ENCODE measurements around the gene SOS2. TPM values are rescaled to one million over a fixed set of nuclear protein-coding genes. Genes with fewer than 3 reads are reported as not detected.

Gene SOS2
- total and polyA plus RNA-seq, 7 experiments from 2014 or later = 10.2 to 49.6 (median 37.6) TPM

- POLR2A ChIA-PET = interaction anchor here (0.6 to 3.2 kb wide), 16 partner anchors 9 to 743 kb away, joined by 3 to 40 read pairs (median 6); partner anchors contain the start of genes NEMF and RPS29
- no peaks in the 10 kb centered on the region for H3K27me3 Mint-ChIP-seq
- DNase-seq (no peak), ATAC-seq (no peak)
- H3K9me3 ChIP-seq (ENCODE audit: control insufficient read depth in 2 of 3, low read length in 3 of 3) = no peaks in the 10 kb centered on the region
- peaks cover 11 to 37% (median 23%) of the 10 kb centered on the region in 7 donors for H3K4me1 Mint-ChIP-seq
- intact Hi-C loops (cut with micrococcal nuclease) = loop anchor here (2.0 to 5.0 kb wide), 7 partner anchors 143 to 483 kb away; partner anchors contain the start of genes DMAC2L (in 1 of the 2), DNAAF2 (in 1 of the 2), KLHDC1 (in 1 of the 2) and KLHDC2 (in 1 of the 2)
- peaks cover 0 to 9% (median 0%) of the 10 kb centered on the region in 3 experiments for H3K36me3 ChIP-seq (ENCODE audit: control insufficient read depth in 2 of 3, insufficient read depth in 3 of 3, low read length in 3 of 3)
- H3K27ac Mint-ChIP-seq = peak overlapping the region in 7 of 9 donors; percentile 30 to 99 (median 75)
- peak overlapping the region; percentile 94 for H3K27ac ChIP-seq (ENCODE audit: low read depth, low read length)
- no peaks in the 10 kb centered on the region for H3K9me3 Mint-ChIP-seq
- H3K36me3 Mint-ChIP-seq = peaks cover 0 to 17% (median 15%) of the 10 kb centered on the region in 5 donors
- H3K4me1 ChIP-seq (ENCODE audit: control insufficient read depth in 2 of 2, insufficient read depth in 2 of 2, low read length in 2 of 2) = peaks cover 18 to 20% of the 10 kb centered on the region in 2 donors
- no peak overlapping the region for H3K4me3 Mint-ChIP-seq
- CTCF ChIA-PET = interaction anchor here (0.7 to 2.3 kb wide), 3 partner anchors 35 to 265 kb away, joined by 3 to 15 read pairs (median 12); partner anchors contain the start of gene NEMF
- no peak overlapping the region for H3K4me3 ChIP-seq (ENCODE audit: low read length)
- H3K27me3 ChIP-seq (ENCODE audit: control insufficient read depth in 2 of 2, insufficient read depth in 2 of 2, low read length in 2 of 2) = no peaks in the 10 kb centered on the region
Measured at GRCh38 chr14:50117456-50117855, 113.9 kb downstream of the SOS2 start.

- no peak for ATAC-seq
- peaks cover 11 to 37% (median 23%) of the 10 kb centered on the region in 7 donors for H3K4me1 Mint-ChIP-seq
- H3K27ac Mint-ChIP-seq = peak overlapping the region; percentile 97 to 99 (median 98)
- DNase-seq = no peak
- Histone ChIP-seq H3K4me1 (ENCODE audit: control insufficient read depth in 2 of 2, insufficient read depth in 2 of 2, low read length in 2 of 2) (peaks cover 18 to 20% of the 10 kb centered on the region in 2 donors), H3K36me3 (ENCODE audit: control insufficient read depth in 2 of 3, insufficient read depth in 3 of 3, low read length in 3 of 3) (peaks cover 0 to 14% (median 5%) of the 10 kb centered on the region in 3 experiments), H3K9me3 (ENCODE audit: control insufficient read depth in 2 of 3, low read length in 3 of 3) (no peaks in the 10 kb centered on the region), H3K27ac (ENCODE audit: low read depth, low read length) (peak overlapping the region; percentile 94), H3K27me3 (ENCODE audit: control insufficient read depth in 2 of 2, insufficient read depth in 2 of 2, low read length in 2 of 2) (no peaks in the 10 kb centered on the region), H3K4me3 (ENCODE audit: low read length) (peak overlapping the region; percentile 74)
- peak overlapping the region; percentile 92 to 98 (median 96) for H3K4me3 Mint-ChIP-seq
- no peaks in the 10 kb centered on the region for H3K27me3 Mint-ChIP-seq
- no peaks in the 10 kb centered on the region for H3K9me3 Mint-ChIP-seq
- ChIA-PET POLR2A (interaction anchor here (0.6 to 3.2 kb wide), 23 partner anchors 10 to 744 kb away, joined by 3 to 40 read pairs (median 6); partner anchors contain the start of genes ARF6, NEMF, RPS29 and SOS2), CTCF (interaction anchor here (0.7 to 2.3 kb wide), 5 partner anchors 35 to 265 kb away, joined by 3 to 15 read pairs (median 5); partner anchors contain the start of gene NEMF)
- H3K36me3 Mint-ChIP-seq = peaks cover 0 to 19% (median 15%) of the 10 kb centered on the region in 5 donors
- intact Hi-C loops (cut with micrococcal nuclease) = loop anchor here (1.0 to 5.0 kb wide), 19 partner anchors 12 to 531 kb away; partner anchors contain the start of genes DMAC2L (in 2 of the 2), L2HGDH (in 2 of the 2), MAP4K5 (in 2 of the 2) and SOS2 (in 2 of the 2)
Measured at GRCh38 chr14:50116966-50117365, 114.4 kb downstream of the SOS2 start.

- intact Hi-C loops (cut with micrococcal nuclease) = loop anchor here (1.0 to 5.0 kb wide), 19 partner anchors 11 to 530 kb away; partner anchors contain the start of genes DMAC2L (in 2 of the 2), L2HGDH (in 2 of the 2), MAP4K5 (in 2 of the 2) and SOS2 (in 2 of the 2)
- CTCF ChIA-PET = interaction anchor here (0.7 to 2.3 kb wide), 5 partner anchors 34 to 264 kb away, joined by 3 to 15 read pairs (median 5); partner anchors contain the start of gene NEMF
- ATAC-seq = peak; percentile 99
- H3K27me3 ChIP-seq (ENCODE audit: control insufficient read depth in 2 of 2, insufficient read depth in 2 of 2, low read length in 2 of 2) = no peaks in the 10 kb centered on the region
- no peaks in the 10 kb centered on the region for H3K27me3 Mint-ChIP-seq
- no peaks in the 10 kb centered on the region for H3K9me3 Mint-ChIP-seq
- POLR2A ChIA-PET = interaction anchor here (0.6 to 3.2 kb wide), 28 partner anchors 8 to 707 kb away, joined by 3 to 40 read pairs (median 5); partner anchors contain the start of genes ARF6, NEMF, RPS29 and SOS2
- peaks cover 18 to 20% of the 10 kb centered on the region in 2 donors for H3K4me1 ChIP-seq (ENCODE audit: control insufficient read depth in 2 of 2, insufficient read depth in 2 of 2, low read length in 2 of 2)
- peaks cover 11 to 37% (median 23%) of the 10 kb centered on the region in 7 donors for H3K4me1 Mint-ChIP-seq
- DNase-seq = peak; percentile 93 to 97 (median 97)
- peaks cover 0 to 20% (median 6%) of the 10 kb centered on the region in 3 experiments for H3K36me3 ChIP-seq (ENCODE audit: control insufficient read depth in 2 of 3, insufficient read depth in 3 of 3, low read length in 3 of 3)
- H3K4me3 ChIP-seq (ENCODE audit: low read length) = peak within 1 kb of the TSS; percentile 74
- peak within 1 kb of the TSS; percentile 97 to 99 (median 98) for H3K27ac Mint-ChIP-seq
- peak within 1 kb of the TSS; percentile 94 for H3K27ac ChIP-seq (ENCODE audit: low read depth, low read length)
- peaks cover 0 to 20% (median 16%) of the 10 kb centered on the region in 5 donors for H3K36me3 Mint-ChIP-seq
- no peaks in the 10 kb centered on the region for H3K9me3 ChIP-seq (ENCODE audit: control insufficient read depth in 2 of 3, low read length in 3 of 3)
- peak within 1 kb of the TSS; percentile 92 to 98 (median 96) for H3K4me3 Mint-ChIP-seq
Measured at GRCh38 chr14:50116181-50116956, 115.0 kb downstream of the SOS2 start, which contains the start of gene VCPKMT. TSS of gene VCPKMT (minus strand) at chr14:50116572. CDS start at chr14:50116552, 20 bp downstream.

DNA sequence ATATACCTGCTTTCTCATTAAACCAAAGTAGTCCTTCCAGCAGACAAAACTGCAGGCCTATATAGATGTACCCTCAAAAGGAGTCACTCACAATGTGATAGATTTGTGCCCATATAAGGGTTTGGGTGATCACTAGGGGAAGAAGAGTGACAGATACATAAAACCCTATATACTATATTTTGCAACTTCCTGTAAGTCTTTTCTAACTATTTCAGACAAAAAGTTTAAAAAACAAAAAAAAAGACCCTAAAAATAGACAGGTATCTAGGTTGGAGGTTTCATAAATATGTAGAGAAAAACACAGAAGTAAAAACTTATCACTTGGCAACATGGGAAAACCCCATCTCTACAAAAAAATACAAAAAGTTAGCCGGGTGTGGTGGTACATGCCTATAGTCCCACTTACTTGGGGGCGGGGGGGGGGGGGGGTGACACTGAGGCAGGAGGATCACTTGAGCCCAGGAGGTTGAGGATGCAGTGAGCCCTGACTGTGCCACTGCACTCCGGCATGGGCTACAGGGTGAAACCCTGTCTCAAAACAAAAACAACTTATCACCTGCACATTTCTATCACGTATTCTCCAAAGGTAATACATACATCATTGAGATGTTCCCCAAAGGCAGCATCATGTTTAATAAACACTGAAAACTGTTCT is 117.9 kb downstream of the SOS2 start:
- CTCF ChIA-PET = interaction anchor here (0.5 to 3.6 kb wide), 4 partner anchors 51 to 260 kb away, joined by 4 to 11 read pairs (median 5); no protein-coding TSS in a partner anchor
- peak overlapping the region in 6 of 9 donors; percentile 6 to 78 (median 46) for H3K27ac Mint-ChIP-seq
- H3K27ac ChIP-seq (ENCODE audit: low read depth, low read length) = peak overlapping the region; percentile 28

GRCh38 chr14:50110323-50111037 is 120.9 kb downstream of the SOS2 start:
- Mint-ChIP-seq H3K9me3 (no peaks in the 10 kb centered on the region), H3K27me3 (no peaks in the 10 kb centered on the region), H3K4me1 (peaks cover 2 to 30% (median 17%) of the 10 kb centered on the region in 7 donors), H3K27ac (peak overlapping the region in 4 of 9 donors; percentile 48 to 69 (median 62)), H3K4me3 (no peak overlapping the region), H3K36me3 (peaks cover 0 to 27% (median 22%) of the 10 kb centered on the region in 5 donors)
- intact Hi-C loops (cut with micrococcal nuclease) = no loop called here
- Histone ChIP-seq H3K9me3 (ENCODE audit: control insufficient read depth in 2 of 3, low read length in 3 of 3) (no peaks in the 10 kb centered on the region), H3K4me1 (ENCODE audit: control insufficient read depth in 2 of 2, insufficient read depth in 2 of 2, low read length in 2 of 2) (peaks cover 9 to 10% of the 10 kb centered on the region in 2 donors), H3K27me3 (ENCODE audit: control insufficient read depth in 2 of 2, insufficient read depth in 2 of 2, low read length in 2 of 2) (no peaks in the 10 kb centered on the region), H3K4me3 (ENCODE audit: low read length) (no peak overlapping the region), H3K36me3 (ENCODE audit: control insufficient read depth in 2 of 3, insufficient read depth in 3 of 3, low read length in 3 of 3) (peaks cover 0 to 52% (median 9%) of the 10 kb centered on the region in 3 experiments), H3K27ac (ENCODE audit: low read depth, low read length) (no peak overlapping the region)
- no peak for ATAC-seq
- ChIA-PET POLR2A (interaction anchor here (0.7 to 4.6 kb wide), 3 partner anchors 134 to 247 kb away, joined by 3 to 39 read pairs (median 4); no protein-coding TSS in a partner anchor), CTCF (no interaction called here)
- no peak for DNase-seq

More for the DNA sequence above, 117.9 kb downstream of the SOS2 start:
- H3K36me3 ChIP-seq (ENCODE audit: control insufficient read depth in 2 of 3, insufficient read depth in 3 of 3, low read length in 3 of 3) = peaks cover 0 to 44% (median 9%) of the 10 kb centered on the region in 3 experiments
- ATAC-seq (no peak), DNase-seq (no peak)
- H3K4me1 Mint-ChIP-seq = peaks cover 11 to 45% (median 33%) of the 10 kb centered on the region in 7 donors
- H3K4me3 ChIP-seq (ENCODE audit: low read length) = no peak overlapping the region
- intact Hi-C loops (cut with micrococcal nuclease) = no loop called here
- H3K27me3 ChIP-seq (ENCODE audit: control insufficient read depth in 2 of 2, insufficient read depth in 2 of 2, low read length in 2 of 2) = no peaks in the 10 kb centered on the region
- H3K36me3 Mint-ChIP-seq = peaks cover 0 to 28% (median 22%) of the 10 kb centered on the region in 5 donors
- peak overlapping the region in 4 of 10 donors; percentile 6 to 27 (median 16) for H3K4me3 Mint-ChIP-seq
- H3K9me3 ChIP-seq (ENCODE audit: control insufficient read depth in 2 of 3, low read length in 3 of 3) = no peaks in the 10 kb centered on the region
- POLR2A ChIA-PET = interaction anchor here (0.5 to 4.6 kb wide), 10 partner anchors 8 to 315 kb away, joined by 3 to 39 read pairs (median 4); no protein-coding TSS in a partner anchor
- peaks cover 18 to 20% of the 10 kb centered on the region in 2 donors for H3K4me1 ChIP-seq (ENCODE audit: control insufficient read depth in 2 of 2, insufficient read depth in 2 of 2, low read length in 2 of 2)
- no peaks in the 10 kb centered on the region for H3K9me3 Mint-ChIP-seq
- no peaks in the 10 kb centered on the region for H3K27me3 Mint-ChIP-seq
